Suprapubic skin (tissue), 4 donors: ENCODE results near the gene QKI. TPM values are rescaled to one million over a fixed set of nuclear protein-coding genes. Genes with fewer than 3 reads are reported as not detected.

Source experiments
- DNase-seq, 2 donors: peaks; one replicate each; pipeline ENCODE4 v3.0.0-alpha.2; 2019; ENCODE audit warnings: low spot score in 2 of 2
- H3K27ac ChIP-seq: fragments of 200-600 bp; sonication (generic); one replicate; pipeline ENCODE4 v1.5.1; 2019
- H3K27me3 ChIP-seq: fragments of 200-600 bp; sonication (generic); one replicate; pipeline ENCODE4 v1.5.1; 2019
- H3K36me3 ChIP-seq: fragments of 200-600 bp; sonication (generic); one replicate; pipeline ENCODE4 v1.5.1; 2019
- H3K4me1 ChIP-seq: fragments of 200-600 bp; sonication (generic); one replicate; pipeline ENCODE4 v1.5.1; 2019
- H3K4me3 ChIP-seq: fragments of 200-600 bp; sonication (generic); one replicate; pipeline ENCODE4 v1.5.1; 2019; ENCODE audit warnings: mild to moderate bottlenecking
- H3K9me3 ChIP-seq: fragments of 200-600 bp; sonication (generic); one replicate; pipeline ENCODE4 v1.5.1; 2019
- EP300 ChIP-seq: sonication (generic); formaldehyde crosslinking; IDR thresholded peaks from one replicate; pipeline ENCODE4 v1.6.1; 2017; ENCODE audit warnings: antibody characterized with exemption
- POLR2A ChIP-seq, 2 donors: fragments of 450-650 bp; IDR thresholded peaks; one replicate each; pipeline ENCODE4 v1.6.1; 2017; ENCODE audit warnings: antibody characterized with exemption in 2 of 2, mild to moderate bottlenecking in 2 of 2, moderate library complexity in 2 of 2
- POLR2AphosphoS5 ChIP-seq, 3 donors: sonication (generic); formaldehyde crosslinking; IDR thresholded peaks; one replicate each; pipeline ENCODE4 v1.6.1; 2017; ENCODE audit warnings: antibody characterized with exemption in 3 of 3
- WGBS: methylation state at CpG from one replicate; pipeline ENCODE4 v1.1.5; 2018; 5-methylcytosine and 5-hydroxymethylcytosine counted together
- total RNA-seq, 4 donors: library from RNA; depleted of rRNA; stranded (reverse); fragments of >200 nt; gene quantifications; one replicate each; pipeline ENCODE4 v1.1.0, GENCODE V29; 2016
- TF ChIP-seq, protein P1 (sequence below), 2 donors: fragments of 200-600 bp in 1 of 2; fragments of 450-650 bp in 1 of 2; sonication (generic) in 1 of 2; IDR thresholded peaks; one replicate each; pipeline ENCODE4 v1.5.1; 2016 to 2019; ENCODE audit warnings: antibody characterized with exemption in 2 of 2, mild to moderate bottlenecking in 1 of 2, moderate library complexity in 1 of 2

Gene QKI
- total RNA-seq, 4 donors from 2014 or later = 149 to 187 (median 165) TPM

DNA sequence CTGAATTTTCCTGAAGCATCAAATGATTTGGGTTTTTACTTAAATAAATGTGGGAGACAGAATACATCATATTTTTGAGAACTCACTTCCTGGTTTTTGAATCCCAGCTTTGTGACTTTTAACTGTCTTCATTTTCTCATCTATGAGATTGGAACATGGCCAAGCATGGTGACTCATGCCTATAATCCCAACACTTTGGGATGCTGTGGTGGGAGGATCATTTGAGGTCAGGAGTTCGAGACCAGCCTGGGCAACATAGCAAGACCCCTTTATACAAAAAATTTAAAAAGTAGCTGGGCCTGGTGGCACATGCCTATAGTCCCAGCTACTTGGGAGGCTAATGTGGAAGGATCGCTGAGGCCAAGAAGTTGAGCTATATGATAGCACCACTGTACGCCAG is 122.3 kb downstream of the QKI start:
- H3K27me3 ChIP-seq = no peaks in the 10 kb centered on the region
- H3K27ac ChIP-seq = no peak overlapping the region
- H3K36me3 ChIP-seq = no peaks in the 10 kb centered on the region
- 94% methylated on average over 3 of the region's 3 CpGs for WGBS
- H3K4me3 ChIP-seq = no peak overlapping the region
- DNase-seq = no peak
- TF ChIP-seq POLR2AphosphoS5 (IDR thresholded peaks at IDR 0.05) = no peak
- TF ChIP-seq, protein P1, sequence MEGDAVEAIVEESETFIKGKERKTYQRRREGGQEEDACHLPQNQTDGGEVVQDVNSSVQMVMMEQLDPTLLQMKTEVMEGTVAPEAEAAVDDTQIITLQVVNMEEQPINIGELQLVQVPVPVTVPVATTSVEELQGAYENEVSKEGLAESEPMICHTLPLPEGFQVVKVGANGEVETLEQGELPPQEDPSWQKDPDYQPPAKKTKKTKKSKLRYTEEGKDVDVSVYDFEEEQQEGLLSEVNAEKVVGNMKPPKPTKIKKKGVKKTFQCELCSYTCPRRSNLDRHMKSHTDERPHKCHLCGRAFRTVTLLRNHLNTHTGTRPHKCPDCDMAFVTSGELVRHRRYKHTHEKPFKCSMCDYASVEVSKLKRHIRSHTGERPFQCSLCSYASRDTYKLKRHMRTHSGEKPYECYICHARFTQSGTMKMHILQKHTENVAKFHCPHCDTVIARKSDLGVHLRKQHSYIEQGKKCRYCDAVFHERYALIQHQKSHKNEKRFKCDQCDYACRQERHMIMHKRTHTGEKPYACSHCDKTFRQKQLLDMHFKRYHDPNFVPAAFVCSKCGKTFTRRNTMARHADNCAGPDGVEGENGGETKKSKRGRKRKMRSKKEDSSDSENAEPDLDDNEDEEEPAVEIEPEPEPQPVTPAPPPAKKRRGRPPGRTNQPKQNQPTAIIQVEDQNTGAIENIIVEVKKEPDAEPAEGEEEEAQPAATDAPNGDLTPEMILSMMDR (IDR thresholded peaks at IDR 0.05) = no peak
- TF ChIP-seq POLR2A (IDR thresholded peaks at IDR 0.05) = no peak
- TF ChIP-seq EP300 = no peak
- H3K9me3 ChIP-seq = no peaks in the 10 kb centered on the region
- peaks cover 39% of the 10 kb centered on the region for H3K4me1 ChIP-seq

DNA sequence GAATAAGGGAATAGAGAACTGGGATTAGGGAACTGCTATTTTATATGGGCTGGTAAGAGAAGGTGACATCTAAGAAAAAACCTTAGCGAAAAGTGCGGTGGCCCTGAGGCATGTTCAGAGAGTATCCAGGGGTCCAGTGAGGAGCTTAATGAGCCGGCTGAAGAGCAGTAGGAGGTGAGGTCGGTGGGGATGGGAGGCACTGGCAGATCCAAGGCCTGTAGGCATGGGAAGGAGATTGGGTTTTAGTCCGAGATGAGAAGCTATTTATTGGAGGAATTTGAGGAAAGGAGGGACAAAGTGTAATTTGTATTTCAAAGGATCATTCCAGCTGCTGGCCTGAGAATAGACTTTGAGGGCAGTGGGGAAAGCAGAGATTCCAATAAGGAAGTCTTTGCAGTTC is 123.8 kb downstream of the QKI start:
- TF ChIP-seq EP300 (no peak), POLR2A (IDR thresholded peaks at IDR 0.05) (no peak), POLR2AphosphoS5 (IDR thresholded peaks at IDR 0.05) (no peak)
- TF ChIP-seq, protein P1 (IDR thresholded peaks at IDR 0.05) = no peak
- Histone ChIP-seq H3K4me3 (no peak overlapping the region), H3K36me3 (no peaks in the 10 kb centered on the region), H3K4me1 (peaks cover 27% of the 10 kb centered on the region), H3K9me3 (no peaks in the 10 kb centered on the region), H3K27me3 (no peaks in the 10 kb centered on the region), H3K27ac (no peak overlapping the region)
- no peak for DNase-seq
- WGBS = 93% methylated on average over 5 of the region's 5 CpGs

DNA sequence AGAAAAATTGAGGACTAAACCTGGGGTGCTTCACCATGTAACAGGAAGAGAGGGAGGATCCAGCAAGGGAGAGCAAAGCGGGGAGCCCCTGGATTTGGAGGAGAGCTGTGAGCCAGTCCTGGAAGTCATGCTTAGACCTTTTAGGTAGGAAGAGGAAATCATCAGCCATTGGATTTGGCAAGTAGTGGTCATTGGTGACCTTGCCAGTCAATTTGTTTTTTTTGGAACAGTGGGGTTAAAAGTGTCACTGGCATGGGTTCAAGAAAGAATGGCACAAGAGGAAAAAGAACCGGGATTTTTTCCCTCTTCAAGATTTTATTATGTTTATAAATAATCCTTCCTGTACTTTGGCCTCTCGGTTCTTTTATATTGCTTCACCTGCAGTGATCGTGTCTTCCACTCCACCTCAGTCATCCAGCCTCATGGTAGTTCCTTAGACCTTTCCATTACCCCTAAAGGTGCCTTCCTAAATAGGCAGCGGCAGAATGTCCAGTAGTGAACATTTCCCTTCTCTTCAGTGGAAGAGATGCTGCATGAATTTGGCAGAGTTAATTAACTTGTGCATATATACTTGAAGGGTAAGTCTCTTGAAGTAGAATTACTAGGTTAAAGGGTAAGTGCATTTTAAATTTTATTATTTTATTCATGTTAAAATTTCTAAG is 124.7 kb downstream of the QKI start:
- no peak for DNase-seq
- no peak overlapping the region for H3K4me3 ChIP-seq
- H3K4me1 ChIP-seq = peaks cover 20% of the 10 kb centered on the region
- TF ChIP-seq POLR2AphosphoS5 (IDR thresholded peaks at IDR 0.05) (no peak), POLR2A (IDR thresholded peaks at IDR 0.05) (no peak), EP300 (no peak)
- TF ChIP-seq, protein P1 (IDR thresholded peaks at IDR 0.05) = no peak
- WGBS = 67% methylated on average over 5 of the region's 5 CpGs
- H3K36me3 ChIP-seq = no peaks in the 10 kb centered on the region
- H3K27ac ChIP-seq = no peak overlapping the region
- no peaks in the 10 kb centered on the region for H3K9me3 ChIP-seq
- no peaks in the 10 kb centered on the region for H3K27me3 ChIP-seq

DNA sequence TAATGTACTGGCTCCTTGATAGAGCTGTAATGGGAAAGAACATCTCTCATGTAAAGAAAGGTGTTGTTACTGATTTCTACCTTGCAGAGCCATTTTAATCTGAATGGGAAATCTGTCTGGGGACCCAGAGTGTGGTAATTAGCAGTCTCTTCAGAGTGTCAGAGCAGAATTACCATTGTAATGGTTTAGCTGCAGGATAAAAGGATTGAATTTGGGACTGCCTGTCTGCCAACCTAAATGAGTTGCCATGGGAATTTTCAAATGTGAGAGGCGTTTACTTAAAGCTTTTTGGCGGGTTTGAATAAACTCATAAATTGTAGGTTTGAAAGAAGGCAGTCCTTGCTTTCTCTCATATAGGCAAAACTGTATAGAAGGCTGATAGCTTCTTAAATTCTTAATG is 128.8 kb downstream of the QKI start:
- Histone ChIP-seq H3K27ac (no peak overlapping the region), H3K4me1 (peaks cover 20% of the 10 kb centered on the region), H3K36me3 (peaks cover 2% of the 10 kb centered on the region), H3K27me3 (no peaks in the 10 kb centered on the region), H3K4me3 (no peak overlapping the region), H3K9me3 (no peaks in the 10 kb centered on the region)
- no peak for DNase-seq
- TF ChIP-seq, protein P1 (IDR thresholded peaks at IDR 0.05) = no peak
- TF ChIP-seq POLR2AphosphoS5 (IDR thresholded peaks at IDR 0.05) (no peak), POLR2A (IDR thresholded peaks at IDR 0.05) (no peak)
- WGBS = 81% methylated on average over 2 of the region's 2 CpGs

DNA sequence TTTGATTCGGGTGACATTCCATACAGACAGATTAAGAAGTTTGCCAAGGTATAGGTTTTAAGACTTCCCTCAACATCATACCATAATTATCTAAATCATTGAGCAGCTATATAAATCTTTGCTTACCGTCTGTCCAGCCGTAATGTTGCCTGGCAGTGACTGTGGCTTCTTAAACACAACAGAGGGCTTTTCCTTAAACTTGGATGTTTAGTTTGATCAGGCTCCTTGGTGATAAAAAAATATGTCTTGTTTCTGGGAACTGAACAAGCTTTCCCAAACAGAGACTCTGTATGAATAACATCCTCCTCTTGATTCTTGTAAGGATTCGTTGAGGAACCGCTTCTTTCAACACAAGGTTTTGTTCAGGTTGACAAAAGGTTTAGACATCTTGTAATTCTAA is 130.9 kb downstream of the QKI start:
- DNase-seq = no peak
- Histone ChIP-seq H3K4me1 (peaks cover 5% of the 10 kb centered on the region), H3K27me3 (no peaks in the 10 kb centered on the region), H3K27ac (no peak overlapping the region), H3K9me3 (no peaks in the 10 kb centered on the region), H3K36me3 (peaks cover 2% of the 10 kb centered on the region), H3K4me3 (no peak overlapping the region)
- 83% methylated on average over 5 of the region's 5 CpGs for WGBS
- TF ChIP-seq, protein P1 (IDR thresholded peaks at IDR 0.05) = no peak
- TF ChIP-seq POLR2A (IDR thresholded peaks at IDR 0.05) (no peak), POLR2AphosphoS5 (IDR thresholded peaks at IDR 0.05) (no peak), EP300 (no peak)
